Measurements from ENCODE around the gene PARD3.

PARD3 gene

GRCh38 chr10:34380856-34381255 lies 434.2 kb downstream of the PARD3 start:
- ChIA-PET POLR2A (no interaction called here), CTCF (no interaction called here)
- TF ChIP-seq PKNOX1 (IDR thresholded peaks at IDR 0.05): no peak
- no peak for TF ChIP-seq FOXK2 (IDR thresholded peaks at IDR 0.05)
- no peak for TF ChIP-seq HDGF (IDR thresholded peaks at IDR 0.05; ENCODE audit: borderline replicate concordance)
- TF ChIP-seq L3MBTL2 (conservative IDR thresholded peaks at IDR 0.05): no peak
- no peak for TF ChIP-seq BHLHE40 (IDR thresholded peaks at IDR 0.05; ENCODE audit: borderline replicate concordance)
- no peak for TF ChIP-seq ZNF384 (IDR thresholded peaks at IDR 0.05)
- no peak for TF ChIP-seq SP1 (IDR thresholded peaks at IDR 0.05)
- TF ChIP-seq ELF4 (IDR thresholded peaks at IDR 0.05): no peak
- TF ChIP-seq NFRKB (IDR thresholded peaks at IDR 0.05): no peak
- TF ChIP-seq TARDBP (IDR thresholded peaks at IDR 0.05): no peak
- TF ChIP-seq ARNT (IDR thresholded peaks at IDR 0.05): no peak
- no peak for DNase-seq (ENCODE audit: extremely low spot score)

- ChIA-PET CTCF (no interaction called here), POLR2A (no interaction called here)
- no peak for DNase-seq (ENCODE audit: extremely low spot score)
- TF ChIP-seq FOXK2 (IDR thresholded peaks at IDR 0.05) (no peak), PKNOX1 (IDR thresholded peaks at IDR 0.05) (no peak), ELF4 (IDR thresholded peaks at IDR 0.05) (no peak), FOXM1 (IDR thresholded peaks at IDR 0.05; ENCODE audit: borderline replicate concordance) (no peak), HDGF (IDR thresholded peaks at IDR 0.05; ENCODE audit: borderline replicate concordance) (no peak), LEF1 (IDR thresholded peaks at IDR 0.05; ENCODE audit: borderline replicate concordance) (no peak), TARDBP (IDR thresholded peaks at IDR 0.05) (no peak), L3MBTL2 (conservative IDR thresholded peaks at IDR 0.05) (no peak), ZNF384 (IDR thresholded peaks at IDR 0.05) (no peak), ARNT (IDR thresholded peaks at IDR 0.05) (no peak), FOXA1 (IDR thresholded peaks at IDR 0.05) (no peak), SUZ12 (IDR thresholded peaks at IDR 0.05) (no peak), SP1 (IDR thresholded peaks at IDR 0.05) (no peak), NFRKB (IDR thresholded peaks at IDR 0.05) (no peak), CTBP1 (IDR thresholded peaks at IDR 0.05; ENCODE audit: borderline replicate concordance) (no peak), BHLHE40 (IDR thresholded peaks at IDR 0.05; ENCODE audit: borderline replicate concordance) (no peak)
Measured at GRCh38 chr10:34378297-34378696, 436.8 kb downstream of the PARD3 start.

GRCh38 chr10:34377833-34378232 lies 437.3 kb downstream of the PARD3 start:
- ChIA-PET POLR2A (no interaction called here), CTCF (no interaction called here)
- DNase-seq (ENCODE audit: extremely low spot score): no peak
- TF ChIP-seq CTBP1 (IDR thresholded peaks at IDR 0.05; ENCODE audit: borderline replicate concordance): no peak

GRCh38 chr10:34374356-34375045 lies 440.6 kb downstream of the PARD3 start:
- no peak for DNase-seq (ENCODE audit: extremely low spot score)
- no peak for TF ChIP-seq HDGF (IDR thresholded peaks at IDR 0.05; ENCODE audit: borderline replicate concordance)
- TF ChIP-seq L3MBTL2 (conservative IDR thresholded peaks at IDR 0.05): no peak
- TF ChIP-seq FOXM1 (IDR thresholded peaks at IDR 0.05; ENCODE audit: borderline replicate concordance): no peak
- TF ChIP-seq TARDBP (IDR thresholded peaks at IDR 0.05): no peak
- TF ChIP-seq SP1 (IDR thresholded peaks at IDR 0.05): no peak
- no peak for TF ChIP-seq LEF1 (IDR thresholded peaks at IDR 0.05; ENCODE audit: borderline replicate concordance)
- no peak for TF ChIP-seq ZNF384 (IDR thresholded peaks at IDR 0.05)
- no peak for TF ChIP-seq PKNOX1 (IDR thresholded peaks at IDR 0.05)
- POLR2A ChIA-PET: no interaction called here
- CTCF ChIA-PET: no interaction called here

- ChIA-PET CTCF (no interaction called here), POLR2A (no interaction called here)
- no peak for DNase-seq (ENCODE audit: extremely low spot score)
- TF ChIP-seq L3MBTL2 (conservative IDR thresholded peaks at IDR 0.05) (no peak), PKNOX1 (IDR thresholded peaks at IDR 0.05) (no peak), FOXK2 (IDR thresholded peaks at IDR 0.05) (no peak), TARDBP (IDR thresholded peaks at IDR 0.05) (no peak), SUZ12 (IDR thresholded peaks at IDR 0.05) (no peak), ARNT (IDR thresholded peaks at IDR 0.05) (no peak)
Measured at GRCh38 chr10:34373211-34373610, 441.9 kb downstream of the PARD3 start.

DNA sequence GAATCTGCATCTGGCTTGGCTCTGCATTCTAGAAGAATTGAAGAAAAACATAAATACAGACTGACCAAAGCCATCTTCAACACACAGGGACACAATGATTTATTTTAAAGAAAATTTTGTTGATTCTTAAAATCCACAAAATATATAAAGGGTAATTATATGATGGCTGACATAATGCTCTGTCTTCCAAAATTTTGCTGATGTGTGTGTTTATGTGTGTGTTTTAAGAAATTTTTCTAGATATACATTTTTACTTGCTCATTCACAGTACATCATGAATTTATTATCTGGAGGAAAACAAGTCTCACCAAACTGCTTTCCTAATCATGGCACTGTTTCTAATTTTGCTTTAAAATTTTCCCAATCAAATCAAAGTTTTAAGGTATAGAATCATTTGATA lies 442.6 kb downstream of the PARD3 start:
- CTCF ChIA-PET: no interaction called here

More for the DNA sequence above, 442.6 kb downstream of the PARD3 start:
- TF ChIP-seq ELF4 (IDR thresholded peaks at IDR 0.05) (no peak), LEF1 (IDR thresholded peaks at IDR 0.05; ENCODE audit: borderline replicate concordance) (no peak), ZNF384 (IDR thresholded peaks at IDR 0.05) (no peak), FOXM1 (IDR thresholded peaks at IDR 0.05; ENCODE audit: borderline replicate concordance) (no peak), HDGF (IDR thresholded peaks at IDR 0.05; ENCODE audit: borderline replicate concordance) (no peak), SUZ12 (IDR thresholded peaks at IDR 0.05) (no peak), TARDBP (IDR thresholded peaks at IDR 0.05) (no peak), FOXA1 (IDR thresholded peaks at IDR 0.05) (no peak), L3MBTL2 (conservative IDR thresholded peaks at IDR 0.05) (no peak), NFRKB (IDR thresholded peaks at IDR 0.05) (no peak), FOXK2 (IDR thresholded peaks at IDR 0.05) (no peak), ARNT (IDR thresholded peaks at IDR 0.05) (no peak), BHLHE40 (IDR thresholded peaks at IDR 0.05; ENCODE audit: borderline replicate concordance) (no peak), SP1 (IDR thresholded peaks at IDR 0.05) (no peak), PKNOX1 (IDR thresholded peaks at IDR 0.05) (no peak), CTBP1 (IDR thresholded peaks at IDR 0.05; ENCODE audit: borderline replicate concordance) (no peak)
- POLR2A ChIA-PET: no interaction called here
- DNase-seq (ENCODE audit: extremely low spot score): no peak
